ENCODE measurements around the gene HMCN1. TPM values are rescaled to one million over a fixed set of nuclear protein-coding genes. Genes with fewer than 3 reads are reported as not detected.

Gene HMCN1
- total RNA-seq, 6 donors from 2014 or later = 15.7 to 43.3 (median 27.2) TPM

DNA sequence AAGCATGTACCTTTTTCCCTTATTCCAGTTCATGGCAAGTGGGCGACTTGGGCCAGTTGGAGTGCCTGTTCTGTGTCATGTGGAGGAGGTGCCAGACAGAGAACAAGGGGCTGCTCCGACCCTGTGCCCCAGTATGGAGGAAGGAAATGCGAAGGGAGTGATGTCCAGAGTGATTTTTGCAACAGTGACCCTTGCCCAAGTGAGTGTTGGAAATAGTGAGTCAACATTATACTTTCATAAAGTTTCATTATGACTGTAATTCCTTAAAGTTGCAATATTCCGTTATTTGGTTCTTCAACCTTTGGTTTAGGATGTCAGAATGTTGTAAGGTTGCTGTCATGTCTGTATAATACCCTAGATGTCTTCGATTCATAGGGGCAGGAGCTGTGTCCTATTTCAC lies 410.3 kb downstream of the HMCN1 start:
- no peaks in the 10 kb centered on the region for H3K4me1 ChIP-seq
- peaks cover 0 to 15% (median 0%) of the 10 kb centered on the region in 4 donors for H3K36me3 ChIP-seq
- WGBS, 2 donors = 66 to 91% methylated on average over 5 of the region's 5 CpGs
- H3K9me3 ChIP-seq = no peaks in the 10 kb centered on the region
- TF ChIP-seq POLR2A (IDR thresholded peaks at IDR 0.05) (no peak), EP300 (IDR thresholded peaks at IDR 0.05) (peak in 1 of 4 donors; percentile 91), POLR2AphosphoS5 (IDR thresholded peaks at IDR 0.05) (peak in 1 of 2 donors; percentile 19)
- TF ChIP-seq, protein P1, sequence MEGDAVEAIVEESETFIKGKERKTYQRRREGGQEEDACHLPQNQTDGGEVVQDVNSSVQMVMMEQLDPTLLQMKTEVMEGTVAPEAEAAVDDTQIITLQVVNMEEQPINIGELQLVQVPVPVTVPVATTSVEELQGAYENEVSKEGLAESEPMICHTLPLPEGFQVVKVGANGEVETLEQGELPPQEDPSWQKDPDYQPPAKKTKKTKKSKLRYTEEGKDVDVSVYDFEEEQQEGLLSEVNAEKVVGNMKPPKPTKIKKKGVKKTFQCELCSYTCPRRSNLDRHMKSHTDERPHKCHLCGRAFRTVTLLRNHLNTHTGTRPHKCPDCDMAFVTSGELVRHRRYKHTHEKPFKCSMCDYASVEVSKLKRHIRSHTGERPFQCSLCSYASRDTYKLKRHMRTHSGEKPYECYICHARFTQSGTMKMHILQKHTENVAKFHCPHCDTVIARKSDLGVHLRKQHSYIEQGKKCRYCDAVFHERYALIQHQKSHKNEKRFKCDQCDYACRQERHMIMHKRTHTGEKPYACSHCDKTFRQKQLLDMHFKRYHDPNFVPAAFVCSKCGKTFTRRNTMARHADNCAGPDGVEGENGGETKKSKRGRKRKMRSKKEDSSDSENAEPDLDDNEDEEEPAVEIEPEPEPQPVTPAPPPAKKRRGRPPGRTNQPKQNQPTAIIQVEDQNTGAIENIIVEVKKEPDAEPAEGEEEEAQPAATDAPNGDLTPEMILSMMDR (IDR thresholded peaks at IDR 0.05) = no peak
- H3K4me3 ChIP-seq = no peak overlapping the region
- DNase-seq (peak in 1 of 2 donors; percentile 27), ATAC-seq (ENCODE audit: low FRiP score in 2 of 2) (peak; percentile 27 to 53)
- no peak overlapping the region for H3K27ac ChIP-seq
- no peaks in the 10 kb centered on the region for H3K27me3 ChIP-seq

DNA sequence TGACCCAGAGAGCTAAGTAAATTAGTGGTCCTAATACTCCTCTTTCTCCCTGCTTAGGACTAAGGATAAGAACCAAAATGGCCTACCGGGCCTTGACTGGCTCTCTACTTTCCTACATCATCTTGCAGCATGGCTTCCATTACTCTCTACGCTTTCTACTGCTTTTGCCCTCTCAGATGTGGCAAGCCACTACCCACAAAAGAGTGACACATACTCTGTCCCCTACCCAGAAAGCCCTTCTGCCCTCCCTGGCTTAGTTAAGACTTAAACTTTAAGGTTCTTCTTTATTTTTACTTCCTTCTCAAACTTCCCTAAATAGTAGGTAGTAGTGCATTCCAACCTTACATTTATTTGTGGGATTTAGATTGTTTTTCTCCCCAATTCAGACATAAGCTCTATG lies 412.8 kb downstream of the HMCN1 start:
- Histone ChIP-seq H3K4me3 (no peak overlapping the region), H3K27ac (no peak overlapping the region), H3K27me3 (no peaks in the 10 kb centered on the region), H3K4me1 (no peaks in the 10 kb centered on the region), H3K36me3 (peaks cover 0 to 20% (median 0%) of the 10 kb centered on the region in 4 donors), H3K9me3 (no peaks in the 10 kb centered on the region)
- WGBS, 2 donors = 76 to 89% methylated on average over 2 of the region's 2 CpGs
- no peak for TF ChIP-seq EP300 (IDR thresholded peaks at IDR 0.05)
- TF ChIP-seq POLR2A (IDR thresholded peaks at IDR 0.05) = no peak
- no peak for TF ChIP-seq POLR2AphosphoS5 (IDR thresholded peaks at IDR 0.05)
- TF ChIP-seq, protein P1 (IDR thresholded peaks at IDR 0.05) = no peak
- ATAC-seq (ENCODE audit: low FRiP score in 2 of 2) (peak in 1 of 2 donors; percentile 21), DNase-seq (no peak)

DNA sequence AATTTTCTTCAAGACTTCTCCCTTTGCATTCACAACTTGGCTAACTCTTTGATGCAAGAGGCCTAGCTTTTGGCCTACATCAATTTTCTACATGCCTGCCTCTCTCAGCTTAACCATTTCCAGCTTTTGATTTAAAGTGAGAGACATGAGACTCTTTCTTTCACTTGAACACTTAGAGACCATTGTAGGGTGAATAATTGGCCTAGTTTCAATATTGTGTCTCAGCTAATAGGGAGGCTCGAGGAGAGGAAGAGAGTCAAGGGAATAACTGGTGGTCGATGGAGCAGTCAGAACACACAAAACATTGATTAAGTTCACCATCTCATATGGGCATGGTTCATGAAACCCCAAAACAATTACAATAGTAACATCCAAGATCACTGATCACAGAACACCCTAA lies 415.4 kb downstream of the HMCN1 start:
- Histone ChIP-seq H3K27me3 (no peaks in the 10 kb centered on the region), H3K36me3 (peaks cover 0 to 18% (median 0%) of the 10 kb centered on the region in 4 donors), H3K9me3 (no peaks in the 10 kb centered on the region), H3K27ac (no peak overlapping the region), H3K4me1 (no peaks in the 10 kb centered on the region), H3K4me3 (no peak overlapping the region)
- TF ChIP-seq POLR2A (IDR thresholded peaks at IDR 0.05) (no peak), POLR2AphosphoS5 (IDR thresholded peaks at IDR 0.05) (no peak), EP300 (IDR thresholded peaks at IDR 0.05) (no peak)
- TF ChIP-seq, protein P1 (IDR thresholded peaks at IDR 0.05) = no peak
- DNase-seq (no peak), ATAC-seq (ENCODE audit: low FRiP score in 2 of 2) (no peak)
- 77 to 86% methylated on average over 2 of the region's 2 CpGs for WGBS, 2 donors

DNA sequence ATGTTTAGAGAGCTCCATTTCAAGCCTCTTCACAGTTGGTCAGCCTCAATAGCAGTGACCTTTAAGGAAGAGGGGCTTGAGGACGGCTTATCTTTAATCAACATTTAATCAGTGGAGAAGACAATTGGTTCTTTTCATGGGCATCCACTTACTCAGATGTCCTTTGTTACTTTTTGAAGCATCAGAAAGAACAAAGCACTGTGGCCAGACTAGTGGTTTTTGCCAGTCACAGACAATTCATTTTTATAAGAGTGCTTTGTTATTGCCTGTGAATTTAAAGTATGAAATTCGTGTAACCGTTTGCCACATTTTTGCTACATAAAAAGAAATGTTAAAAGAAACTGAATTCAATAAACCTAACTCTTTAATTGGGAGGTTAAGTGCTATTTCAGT lies 418.0 kb downstream of the HMCN1 start:
- Histone ChIP-seq H3K27me3 (no peaks in the 10 kb centered on the region), H3K36me3 (peaks cover 0 to 6% (median 0%) of the 10 kb centered on the region in 4 donors), H3K9me3 (no peaks in the 10 kb centered on the region), H3K4me3 (no peak overlapping the region), H3K27ac (no peak overlapping the region), H3K4me1 (no peaks in the 10 kb centered on the region)
- WGBS, 2 donors = 74 to 78% methylated on average over 3 of the region's 3 CpGs
- ATAC-seq (ENCODE audit: low FRiP score in 2 of 2) = no peak
- DNase-seq = no peak
- TF ChIP-seq POLR2AphosphoS5 (IDR thresholded peaks at IDR 0.05) = no peak
- TF ChIP-seq, protein P1 (IDR thresholded peaks at IDR 0.05) = no peak
- no peak for TF ChIP-seq EP300 (IDR thresholded peaks at IDR 0.05)
- no peak for TF ChIP-seq POLR2A (IDR thresholded peaks at IDR 0.05)

DNA sequence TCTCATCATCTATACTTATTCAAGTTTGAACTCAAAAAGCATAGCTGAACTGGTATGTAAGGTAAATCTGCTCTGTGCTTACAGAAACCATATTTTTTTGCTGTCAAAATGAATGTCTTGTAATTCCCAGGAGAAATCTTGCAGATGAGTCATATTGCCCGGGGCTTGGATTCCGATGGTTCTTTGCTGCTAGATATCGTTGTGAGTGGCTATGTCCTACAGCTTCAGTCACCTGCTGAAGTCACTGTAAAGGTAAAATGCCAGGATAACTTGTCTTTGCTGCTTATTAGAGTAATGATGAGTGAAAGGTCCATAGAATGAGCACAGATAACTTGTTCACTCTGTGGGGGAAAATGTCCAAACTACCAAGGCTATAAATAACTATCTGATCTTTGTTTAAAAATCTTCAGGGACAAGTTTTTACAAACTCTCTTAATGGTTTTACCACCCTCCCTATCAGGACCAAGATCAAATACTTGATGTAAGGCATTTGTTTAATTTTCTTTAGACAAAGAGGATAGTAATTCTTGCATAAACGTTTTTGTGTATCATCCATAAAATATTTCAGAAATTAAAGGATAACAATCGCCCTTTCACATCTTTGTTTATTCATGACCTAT lies 418.5 kb downstream of the HMCN1 start:
- Histone ChIP-seq H3K27me3 (no peaks in the 10 kb centered on the region), H3K4me1 (no peaks in the 10 kb centered on the region)

More for the DNA sequence above, 418.5 kb downstream of the HMCN1 start:
- Histone ChIP-seq H3K36me3 (peaks cover 0 to 6% (median 0%) of the 10 kb centered on the region in 4 donors), H3K9me3 (no peaks in the 10 kb centered on the region), H3K4me3 (no peak overlapping the region), H3K27ac (no peak overlapping the region)
- TF ChIP-seq, protein P1 (IDR thresholded peaks at IDR 0.05) = no peak
- TF ChIP-seq POLR2A (IDR thresholded peaks at IDR 0.05) (no peak), POLR2AphosphoS5 (IDR thresholded peaks at IDR 0.05) (no peak), EP300 (IDR thresholded peaks at IDR 0.05) (no peak)
- DNase-seq (no peak), ATAC-seq (ENCODE audit: low FRiP score in 2 of 2) (no peak)
- 70 to 73% methylated on average over 5 of the region's 5 CpGs for WGBS, 2 donors

Data from upper lobe of left lung (tissue), 6 donors.